ENCODE data around the gene REG4. TPM values are rescaled to one million over a fixed set of nuclear protein-coding genes. Genes with fewer than 3 reads are reported as not detected.
"Not testable (repeated sequence)": the region's sequence is repeated elsewhere in the genome, so short reads cannot be mapped to it uniquely, and the experiment has no call there.

The REG4 gene
- not detected in 2 replicates for total RNA-seq (2022)
- Bru-seq, nascent RNA: percentile 6 among the genes with signal in this experiment
- BruChase-seq, experiment 1, labeled RNA remaining after a 6-hour chase: not detected
- BruChase-seq, experiment 2, labeled RNA remaining after a 2-hour chase: not detected
- long read RNA-seq: 0 reads

DNA sequence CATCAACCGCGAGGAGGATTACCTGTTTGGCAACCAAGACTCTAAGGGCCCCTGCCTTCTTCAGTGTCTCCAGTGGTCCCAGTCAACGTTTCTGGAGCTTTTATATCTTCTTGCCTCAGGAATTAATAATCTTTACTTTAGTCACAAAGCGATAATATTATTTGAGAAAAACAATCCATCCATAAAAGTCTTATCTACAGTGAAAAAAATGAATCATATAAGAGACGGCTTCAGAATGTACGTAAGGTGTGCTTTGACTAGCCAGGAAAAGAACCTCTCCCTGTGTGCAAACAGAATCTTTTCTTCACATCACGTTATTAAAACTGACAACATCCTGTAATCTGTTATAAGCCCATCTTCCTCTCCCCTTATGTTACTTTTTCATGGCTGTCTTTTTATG, at the start of gene REG4:
REG4 (minus strand) TSS at position 74 of the 400 bp plus-strand sequence. CDS start 2,691 bp downstream, outside the sequence.
- ChIA-PET POLR2A (interaction anchor here (1.0 to 1.4 kb wide), 2 partner anchors 9 to 16 kb away, joined by 3 to 4 read pairs; no protein-coding TSS in a partner anchor), CTCF (interaction anchor here (1.1 to 1.5 kb wide), 2 partner anchors 16 to 200 kb away, joined by 5 read pairs; no protein-coding TSS in a partner anchor)
- Mint-ChIP-seq H3K4me1 (ENCODE audit: insufficient read depth, unreplicated experiment) (no peaks in the 10 kb centered on the region), H3K36me3 (ENCODE audit: insufficient read depth, unreplicated experiment) (no peaks in the 10 kb centered on the region), H3K4me3 (ENCODE audit: unreplicated experiment) (no peak within 1 kb of the TSS), H3K9me3 (ENCODE audit: unreplicated experiment) (no peaks in the 10 kb centered on the region), H3K27me3 (ENCODE audit: insufficient read depth, unreplicated experiment) (peaks cover 34% of the 10 kb centered on the region), H3K27ac (ENCODE audit: low read depth, unreplicated experiment) (no peak within 1 kb of the TSS)
- no peak for DNase-seq (ENCODE audit: unreplicated experiment)
- no TSS peak for BruUV-seq (replicated peaks)
- TF ChIP-seq, protein P1, sequence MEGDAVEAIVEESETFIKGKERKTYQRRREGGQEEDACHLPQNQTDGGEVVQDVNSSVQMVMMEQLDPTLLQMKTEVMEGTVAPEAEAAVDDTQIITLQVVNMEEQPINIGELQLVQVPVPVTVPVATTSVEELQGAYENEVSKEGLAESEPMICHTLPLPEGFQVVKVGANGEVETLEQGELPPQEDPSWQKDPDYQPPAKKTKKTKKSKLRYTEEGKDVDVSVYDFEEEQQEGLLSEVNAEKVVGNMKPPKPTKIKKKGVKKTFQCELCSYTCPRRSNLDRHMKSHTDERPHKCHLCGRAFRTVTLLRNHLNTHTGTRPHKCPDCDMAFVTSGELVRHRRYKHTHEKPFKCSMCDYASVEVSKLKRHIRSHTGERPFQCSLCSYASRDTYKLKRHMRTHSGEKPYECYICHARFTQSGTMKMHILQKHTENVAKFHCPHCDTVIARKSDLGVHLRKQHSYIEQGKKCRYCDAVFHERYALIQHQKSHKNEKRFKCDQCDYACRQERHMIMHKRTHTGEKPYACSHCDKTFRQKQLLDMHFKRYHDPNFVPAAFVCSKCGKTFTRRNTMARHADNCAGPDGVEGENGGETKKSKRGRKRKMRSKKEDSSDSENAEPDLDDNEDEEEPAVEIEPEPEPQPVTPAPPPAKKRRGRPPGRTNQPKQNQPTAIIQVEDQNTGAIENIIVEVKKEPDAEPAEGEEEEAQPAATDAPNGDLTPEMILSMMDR (IDR thresholded peaks at IDR 0.05; ENCODE audit: unreplicated experiment): no peak
- intact Hi-C loops (cut with micrococcal nuclease): no loop called here

DNA sequence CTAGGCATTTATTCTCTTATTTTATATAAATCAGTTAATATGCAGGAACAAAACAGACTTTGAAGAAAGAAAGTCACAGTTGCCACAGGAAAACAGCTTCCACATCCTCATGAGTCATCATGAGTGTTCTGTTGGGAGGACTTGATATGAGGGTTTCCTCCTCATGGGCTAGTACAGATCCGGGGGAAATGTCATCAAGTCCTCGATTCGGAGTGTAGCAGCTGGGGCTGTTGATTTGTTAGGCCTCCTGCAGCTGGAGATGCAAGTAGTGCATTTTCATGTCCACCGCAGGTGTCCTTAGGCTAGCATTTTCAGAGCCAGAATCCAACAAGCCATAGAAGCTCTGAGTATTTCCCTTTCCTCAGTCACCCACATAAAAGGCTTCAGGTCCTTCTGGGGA, 48.4 kb upstream of the REG4 start:
- POLR2A ChIA-PET: no interaction called here
- peak; percentile 48 for DNase-seq (ENCODE audit: unreplicated experiment)

DNA sequence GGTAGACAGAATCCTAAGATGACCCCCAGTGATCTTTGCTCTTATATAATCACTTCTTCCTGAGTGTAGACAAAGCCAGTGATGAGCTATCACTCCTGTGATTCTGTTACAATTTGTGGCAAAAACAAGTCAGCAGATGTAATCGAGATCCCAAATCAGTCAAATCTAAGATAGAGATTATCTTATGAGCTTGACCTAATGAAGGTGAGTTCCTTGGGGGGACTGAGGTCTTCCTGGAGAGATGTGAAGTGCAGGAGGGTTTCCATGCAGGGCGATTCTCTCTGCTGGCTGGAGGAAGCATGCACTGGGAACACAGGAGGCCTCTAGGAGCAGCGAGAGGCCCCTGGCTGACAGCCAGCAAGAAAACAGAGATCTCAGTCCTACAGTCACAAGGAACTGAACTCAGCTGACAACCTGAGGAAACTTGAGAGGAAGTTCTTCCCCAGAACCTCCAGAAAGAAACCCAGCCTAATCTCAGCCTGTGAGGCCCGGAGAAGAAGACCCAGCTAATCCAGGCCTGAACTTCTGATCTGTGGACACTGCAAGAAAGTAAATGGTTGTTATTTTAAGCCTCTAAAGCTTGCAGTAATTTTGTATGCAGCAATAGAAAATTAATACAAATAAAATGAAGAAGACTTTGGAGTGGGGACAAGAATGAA, 47.4 kb upstream of the REG4 start:
- H3K36me3 Mint-ChIP-seq (ENCODE audit: insufficient read depth, unreplicated experiment); H3K4me3 Mint-ChIP-seq (ENCODE audit: unreplicated experiment); POLR2A ChIA-PET; DNase-seq (ENCODE audit: unreplicated experiment); intact Hi-C loops (cut with micrococcal nuclease); BruUV-seq (replicated peaks); H3K27ac Mint-ChIP-seq (ENCODE audit: low read depth, unreplicated experiment); H3K4me1 Mint-ChIP-seq (ENCODE audit: insufficient read depth, unreplicated experiment); H3K9me3 Mint-ChIP-seq (ENCODE audit: unreplicated experiment): not testable (repeated sequence)
- CTCF ChIA-PET: interaction anchor here (1.3 to 2.5 kb wide), 3 partner anchors 11 to 50 kb away, joined by 3 to 15 read pairs (median 6); no protein-coding TSS in a partner anchor
- H3K27me3 Mint-ChIP-seq (ENCODE audit: insufficient read depth, unreplicated experiment): peaks cover 11% of the 10 kb centered on the region

More for the DNA sequence above, 48.4 kb upstream of the REG4 start:
- Mint-ChIP-seq H3K4me1 (ENCODE audit: insufficient read depth, unreplicated experiment) (no peaks in the 10 kb centered on the region), H3K4me3 (ENCODE audit: unreplicated experiment) (no peak overlapping the region), H3K27ac (ENCODE audit: low read depth, unreplicated experiment) (no peak overlapping the region), H3K27me3 (ENCODE audit: insufficient read depth, unreplicated experiment) (peaks cover 11% of the 10 kb centered on the region), H3K36me3 (ENCODE audit: insufficient read depth, unreplicated experiment) (no peaks in the 10 kb centered on the region), H3K9me3 (ENCODE audit: unreplicated experiment) (no peaks in the 10 kb centered on the region)
- TF ChIP-seq, protein P1 (IDR thresholded peaks at IDR 0.05; ENCODE audit: unreplicated experiment): no peak
- intact Hi-C loops (cut with micrococcal nuclease): no loop called here
- CTCF ChIA-PET: interaction anchor here (1.3 to 2.5 kb wide), 3 partner anchors 10 to 51 kb away, joined by 3 to 15 read pairs (median 6); no protein-coding TSS in a partner anchor
- BruUV-seq (replicated peaks): no TSS peak

DNA sequence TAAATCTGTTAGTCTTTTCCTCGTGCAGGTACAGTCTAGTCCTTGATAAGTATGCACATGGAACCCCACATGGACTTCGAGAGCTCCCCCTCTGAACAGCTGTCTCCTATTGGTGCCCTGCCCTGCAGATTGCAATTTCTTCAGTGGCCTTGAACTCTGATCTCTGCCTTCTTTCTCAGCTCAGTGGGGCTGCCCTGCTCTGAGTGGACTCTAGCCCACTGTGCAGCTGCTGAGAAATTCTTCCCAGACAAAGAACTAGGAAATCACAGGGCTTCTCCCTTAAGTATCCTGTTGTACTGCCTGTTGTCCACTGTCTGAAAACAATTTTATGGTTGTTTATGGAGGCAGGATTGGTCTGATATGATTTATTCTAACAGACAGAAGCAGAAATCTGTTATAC, 46.9 kb upstream of the REG4 start:
- ChIA-PET POLR2A (no interaction called here), CTCF (no interaction called here)
- Mint-ChIP-seq H3K36me3 (ENCODE audit: insufficient read depth, unreplicated experiment) (no peaks in the 10 kb centered on the region), H3K9me3 (ENCODE audit: unreplicated experiment) (no peaks in the 10 kb centered on the region), H3K27me3 (ENCODE audit: insufficient read depth, unreplicated experiment) (peaks cover 10% of the 10 kb centered on the region), H3K4me1 (ENCODE audit: insufficient read depth, unreplicated experiment) (no peaks in the 10 kb centered on the region), H3K27ac (ENCODE audit: low read depth, unreplicated experiment) (no peak overlapping the region), H3K4me3 (ENCODE audit: unreplicated experiment) (no peak overlapping the region)
- intact Hi-C loops (cut with micrococcal nuclease): no loop called here
- BruUV-seq (replicated peaks): no TSS peak
- TF ChIP-seq, protein P1 (IDR thresholded peaks at IDR 0.05; ENCODE audit: unreplicated experiment): no peak
- no peak for DNase-seq (ENCODE audit: unreplicated experiment)
